22Rv1 (cell line): Measurements from ENCODE around the gene FHOD1.

Experiments
- CTCF ChIP-seq: fragments of 450-650 bp; IDR thresholded peaks from 2 replicates; pipeline ENCODE4 v1.5.1; 2017; ENCODE audit warnings: mild to moderate bottlenecking
- ZFX ChIP-seq: fragments of 450-650 bp; IDR thresholded peaks from 2 replicates; pipeline ENCODE4 v1.6.1; 2017; ENCODE audit warnings: antibody characterized with exemption, borderline replicate concordance

- TF ChIP-seq CTCF (no peak), ZFX (no peak)
Measured at GRCh38 chr16:67202956-67203493, 44.3 kb downstream of the FHOD1 start.
